ENCODE measurements around the gene REV1. TPM values are rescaled to one million over a fixed set of nuclear protein-coding genes. Genes with fewer than 3 reads are reported as not detected.
A peak's percentile ranks its signal among the peaks of the same experiment; 100 is the strongest.

REV1 gene
- total and polyA plus RNA-seq, 2 experiments from 2014 or later, result 32.9 to 46.7 TPM

DNA sequence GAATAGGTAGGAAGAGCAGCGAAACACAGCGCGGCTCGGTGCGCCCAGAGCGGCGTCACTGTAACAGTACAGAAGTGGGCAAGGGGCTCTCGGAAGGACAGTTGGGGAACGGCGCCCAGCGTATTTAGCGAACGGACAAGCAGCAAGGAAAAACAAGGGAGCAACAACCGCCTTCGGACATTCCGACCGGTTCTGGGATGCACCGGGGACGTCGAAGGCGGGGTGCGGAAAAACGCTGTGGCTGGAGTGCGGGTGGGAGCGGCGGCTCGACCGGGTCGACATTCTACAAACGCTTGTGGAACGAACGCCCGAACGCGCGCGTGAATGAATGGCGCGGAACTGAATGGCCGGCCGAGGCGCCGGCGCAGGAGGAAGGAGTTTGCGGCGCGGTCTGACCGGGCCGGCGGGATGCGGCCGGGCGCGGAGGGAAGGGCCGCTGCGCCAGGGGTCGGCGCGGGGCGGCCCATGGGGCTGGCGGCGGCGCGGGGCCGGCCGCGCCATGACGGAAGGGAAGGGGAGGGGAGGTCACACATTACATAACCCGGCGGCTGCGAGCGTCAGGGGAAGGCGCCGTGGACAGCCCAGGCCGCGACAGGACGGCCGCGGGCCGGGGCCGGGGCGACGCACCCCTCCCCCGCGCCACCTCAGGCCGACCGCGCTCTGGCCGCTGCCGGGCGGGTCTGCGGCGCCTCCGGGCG is 605 bp downstream of the REV1 start:
- peak overlapping the region; percentile 96 for H3K4me3 Mint-ChIP-seq
- Histone ChIP-seq H4K20me1 (replicated peaks; ENCODE audit: insufficient read depth) (peaks cover 12% of the 10 kb centered on the region), H2AFZ (peak overlapping the region; percentile 32; the same call in 1 of the 2 replicates), H3K27me3 (ENCODE audit: insufficient read depth) (no peaks in the 10 kb centered on the region), H3K36me3 (ENCODE audit: insufficient read depth) (no peaks in the 10 kb centered on the region), H3K4me3 (peak overlapping the region; percentile 80), H3K27ac (ENCODE audit: low read depth) (peak overlapping the region; percentile 85; the same call in 1 of the 2 replicates), H3K79me2 (replicated peaks; ENCODE audit: insufficient read depth) (peaks cover 50% of the 10 kb centered on the region), H3K9me2 (ENCODE audit: insufficient read depth) (no peaks in the 10 kb centered on the region), H3K4me1 (ENCODE audit: insufficient read depth) (peaks cover 26% of the 10 kb centered on the region), H3F3A (replicated peaks; ENCODE audit: low read depth) (no peaks in the 10 kb centered on the region), H3K4me2 (peak overlapping the region; percentile 89)
- H3K9me3 Mint-ChIP-seq, result peaks cover 3% of the 10 kb centered on the region; the same call in 1 of the 3 replicates
- peak; percentile 22 for ATAC-seq
- H3K27me3 Mint-ChIP-seq (ENCODE audit: insufficient read depth, low read depth, poor library complexity), result peaks cover 11% of the 10 kb centered on the region
- peaks cover 38% of the 10 kb centered on the region for H3K4me1 Mint-ChIP-seq
- peak overlapping the region; percentile 98 for H3K27ac Mint-ChIP-seq
- peak; percentile 62 for DNase-seq (ENCODE audit: low spot score)
- peaks cover 7% of the 10 kb centered on the region; the same call in 1 of the 3 replicates for H3K36me3 Mint-ChIP-seq (ENCODE audit: low read depth)
- TF ChIP-seq, protein P1, sequence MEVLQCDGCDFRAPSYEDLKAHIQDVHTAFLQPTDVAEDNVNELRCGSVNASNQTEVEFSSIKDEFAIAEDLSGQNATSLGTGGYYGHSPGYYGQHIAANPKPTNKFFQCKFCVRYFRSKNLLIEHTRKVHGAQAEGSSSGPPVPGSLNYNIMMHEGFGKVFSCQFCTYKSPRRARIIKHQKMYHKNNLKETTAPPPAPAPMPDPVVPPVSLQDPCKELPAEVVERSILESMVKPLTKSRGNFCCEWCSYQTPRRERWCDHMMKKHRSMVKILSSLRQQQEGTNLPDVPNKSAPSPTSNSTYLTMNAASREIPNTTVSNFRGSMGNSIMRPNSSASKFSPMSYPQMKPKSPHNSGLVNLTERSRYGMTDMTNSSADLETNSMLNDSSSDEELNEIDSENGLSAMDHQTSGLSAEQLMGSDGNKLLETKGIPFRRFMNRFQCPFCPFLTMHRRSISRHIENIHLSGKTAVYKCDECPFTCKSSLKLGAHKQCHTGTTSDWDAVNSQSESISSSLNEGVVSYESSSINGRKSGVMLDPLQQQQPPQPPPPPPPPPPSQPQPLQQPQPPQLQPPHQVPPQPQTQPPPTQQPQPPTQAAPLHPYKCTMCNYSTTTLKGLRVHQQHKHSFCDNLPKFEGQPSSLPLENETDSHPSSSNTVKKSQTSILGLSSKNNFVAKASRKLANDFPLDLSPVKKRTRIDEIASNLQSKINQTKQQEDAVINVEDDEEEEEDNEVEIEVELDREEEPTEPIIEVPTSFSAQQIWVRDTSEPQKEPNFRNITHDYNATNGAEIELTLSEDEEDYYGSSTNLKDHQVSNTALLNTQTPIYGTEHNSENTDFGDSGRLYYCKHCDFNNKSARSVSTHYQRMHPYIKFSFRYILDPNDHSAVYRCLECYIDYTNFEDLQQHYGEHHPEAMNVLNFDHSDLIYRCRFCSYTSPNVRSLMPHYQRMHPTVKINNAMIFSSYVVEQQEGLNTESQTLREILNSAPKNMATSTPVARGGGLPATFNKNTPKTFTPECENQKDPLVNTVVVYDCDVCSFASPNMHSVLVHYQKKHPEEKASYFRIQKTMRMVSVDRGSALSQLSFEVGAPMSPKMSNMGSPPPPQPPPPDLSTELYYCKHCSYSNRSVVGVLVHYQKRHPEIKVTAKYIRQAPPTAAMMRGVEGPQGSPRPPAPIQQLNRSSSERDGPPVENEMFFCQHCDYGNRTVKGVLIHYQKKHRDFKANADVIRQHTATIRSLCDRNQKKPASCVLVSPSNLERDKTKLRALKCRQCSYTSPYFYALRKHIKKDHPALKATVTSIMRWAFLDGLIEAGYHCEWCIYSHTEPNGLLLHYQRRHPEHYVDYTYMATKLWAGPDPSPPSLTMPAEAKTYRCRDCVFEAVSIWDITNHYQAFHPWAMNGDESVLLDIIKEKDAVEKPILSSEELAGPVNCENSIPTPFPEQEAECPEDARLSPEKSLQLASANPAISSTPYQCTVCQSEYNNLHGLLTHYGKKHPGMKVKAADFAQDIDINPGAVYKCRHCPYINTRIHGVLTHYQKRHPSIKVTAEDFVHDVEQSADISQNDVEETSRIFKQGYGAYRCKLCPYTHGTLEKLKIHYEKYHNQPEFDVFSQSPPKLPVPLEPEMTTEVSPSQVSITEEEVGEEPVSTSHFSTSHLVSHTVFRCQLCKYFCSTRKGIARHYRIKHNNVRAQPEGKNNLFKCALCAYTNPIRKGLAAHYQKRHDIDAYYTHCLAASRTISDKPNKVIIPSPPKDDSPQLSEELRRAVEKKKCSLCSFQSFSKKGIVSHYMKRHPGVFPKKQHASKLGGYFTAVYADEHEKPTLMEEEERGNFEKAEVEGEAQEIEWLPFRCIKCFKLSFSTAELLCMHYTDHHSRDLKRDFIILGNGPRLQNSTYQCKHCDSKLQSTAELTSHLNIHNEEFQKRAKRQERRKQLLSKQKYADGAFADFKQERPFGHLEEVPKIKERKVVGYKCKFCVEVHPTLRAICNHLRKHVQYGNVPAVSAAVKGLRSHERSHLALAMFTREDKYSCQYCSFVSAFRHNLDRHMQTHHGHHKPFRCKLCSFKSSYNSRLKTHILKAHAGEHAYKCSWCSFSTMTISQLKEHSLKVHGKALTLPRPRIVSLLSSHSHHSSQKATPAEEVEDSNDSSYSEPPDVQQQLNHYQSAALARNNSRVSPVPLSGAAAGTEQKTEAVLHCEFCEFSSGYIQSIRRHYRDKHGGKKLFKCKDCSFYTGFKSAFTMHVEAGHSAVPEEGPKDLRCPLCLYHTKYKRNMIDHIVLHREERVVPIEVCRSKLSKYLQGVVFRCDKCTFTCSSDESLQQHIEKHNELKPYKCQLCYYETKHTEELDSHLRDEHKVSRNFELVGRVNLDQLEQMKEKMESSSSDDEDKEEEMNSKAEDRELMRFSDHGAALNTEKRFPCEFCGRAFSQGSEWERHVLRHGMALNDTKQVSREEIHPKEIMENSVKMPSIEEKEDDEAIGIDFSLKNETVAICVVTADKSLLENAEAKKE (CRISPR knock-in tag; IDR thresholded peaks at IDR 0.05), result no peak
- no peak for TF ChIP-seq REST (IDR thresholded peaks at IDR 0.05; ENCODE audit: unreplicated experiment)

All from GM23338 (cell line).